ENCODE data around the gene FAM120B.

FAM120B gene

DNA sequence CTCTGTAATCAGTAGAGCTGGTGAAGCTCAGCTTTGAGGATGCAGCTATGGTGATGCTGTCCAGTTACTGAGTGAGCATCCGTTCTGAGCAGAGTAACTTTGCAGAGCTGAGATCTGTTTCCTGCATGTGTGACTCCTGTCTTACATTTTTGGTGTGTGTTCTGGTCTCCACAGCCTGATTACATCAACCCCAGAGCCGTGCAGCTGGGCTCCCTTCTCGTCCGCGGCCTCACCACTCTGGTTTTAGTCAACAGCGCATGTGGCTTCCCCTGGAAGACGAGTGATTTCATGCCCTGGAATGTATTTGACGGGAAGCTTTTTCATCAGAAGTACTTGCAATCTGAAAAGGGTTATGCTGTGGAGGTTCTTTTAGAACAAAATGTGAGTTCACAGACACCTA lies 81.6 kb downstream of the FAM120B start:
- Histone ChIP-seq H3K4me1 (ENCODE audit: control insufficient read depth, low read length) (no peaks in the 10 kb centered on the region), H3K27me3 (ENCODE audit: control insufficient read depth, low read length) (no peaks in the 10 kb centered on the region), H3K36me3 (ENCODE audit: control insufficient read depth, low read length) (peaks cover 14% of the 10 kb centered on the region), H3K27ac (ENCODE audit: low read depth, low read length) (no peak overlapping the region), H4K20me1 (ENCODE audit: control insufficient read depth, insufficient read depth, low read depth, low read length) (no peaks in the 10 kb centered on the region), H3K9me2 (replicated peaks; ENCODE audit: control insufficient read depth, low read length) (no peaks in the 10 kb centered on the region), H3K9me3 (ENCODE audit: control insufficient read depth, insufficient read depth, low read length) (no peaks in the 10 kb centered on the region), H3K79me2 (ENCODE audit: control insufficient read depth, low read length) (no peaks in the 10 kb centered on the region), H3K4me3 (ENCODE audit: low read length) (no peak overlapping the region), H3F3A (ENCODE audit: control insufficient read depth, insufficient read depth) (no peaks in the 10 kb centered on the region), H3K4me2 (ENCODE audit: low read length) (no peak overlapping the region)
- TF ChIP-seq, protein P1, sequence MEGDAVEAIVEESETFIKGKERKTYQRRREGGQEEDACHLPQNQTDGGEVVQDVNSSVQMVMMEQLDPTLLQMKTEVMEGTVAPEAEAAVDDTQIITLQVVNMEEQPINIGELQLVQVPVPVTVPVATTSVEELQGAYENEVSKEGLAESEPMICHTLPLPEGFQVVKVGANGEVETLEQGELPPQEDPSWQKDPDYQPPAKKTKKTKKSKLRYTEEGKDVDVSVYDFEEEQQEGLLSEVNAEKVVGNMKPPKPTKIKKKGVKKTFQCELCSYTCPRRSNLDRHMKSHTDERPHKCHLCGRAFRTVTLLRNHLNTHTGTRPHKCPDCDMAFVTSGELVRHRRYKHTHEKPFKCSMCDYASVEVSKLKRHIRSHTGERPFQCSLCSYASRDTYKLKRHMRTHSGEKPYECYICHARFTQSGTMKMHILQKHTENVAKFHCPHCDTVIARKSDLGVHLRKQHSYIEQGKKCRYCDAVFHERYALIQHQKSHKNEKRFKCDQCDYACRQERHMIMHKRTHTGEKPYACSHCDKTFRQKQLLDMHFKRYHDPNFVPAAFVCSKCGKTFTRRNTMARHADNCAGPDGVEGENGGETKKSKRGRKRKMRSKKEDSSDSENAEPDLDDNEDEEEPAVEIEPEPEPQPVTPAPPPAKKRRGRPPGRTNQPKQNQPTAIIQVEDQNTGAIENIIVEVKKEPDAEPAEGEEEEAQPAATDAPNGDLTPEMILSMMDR (IDR thresholded peaks at IDR 0.05; ENCODE audit: low read depth, low read length, poor library complexity, severe bottlenecking) = no peak
- no peak for TF ChIP-seq EZH2phosphoT487 (IDR thresholded peaks at IDR 0.05; ENCODE audit: borderline replicate concordance, low read length)

DNA sequence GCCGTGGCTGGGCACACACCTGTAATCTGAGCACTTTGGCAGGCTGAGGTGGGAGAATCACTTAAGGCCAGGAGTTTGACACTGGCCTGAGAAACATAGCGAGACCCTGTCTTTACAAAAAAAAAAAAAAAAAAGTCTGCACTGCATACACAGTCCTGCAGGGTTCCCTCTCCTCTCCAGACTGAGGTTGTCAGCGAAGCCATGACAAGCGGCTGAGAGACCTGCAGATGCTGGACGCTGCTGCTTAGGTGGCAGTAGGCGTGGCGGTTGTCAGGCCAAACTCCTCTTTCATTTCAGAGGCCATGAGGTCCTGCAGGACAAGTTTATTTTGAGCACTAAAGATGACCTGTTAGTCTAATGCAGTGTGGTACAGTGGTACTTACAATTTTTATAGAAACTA lies 86.5 kb downstream of the FAM120B start:
- H3K9me2 ChIP-seq (replicated peaks; ENCODE audit: control insufficient read depth, low read length) = no peaks in the 10 kb centered on the region
- no peak overlapping the region for H3K4me3 ChIP-seq (ENCODE audit: low read length)
- H3F3A ChIP-seq (ENCODE audit: control insufficient read depth, insufficient read depth) = no peaks in the 10 kb centered on the region
- no peaks in the 10 kb centered on the region for H3K79me2 ChIP-seq (ENCODE audit: control insufficient read depth, low read length)
- no peaks in the 10 kb centered on the region for H3K27me3 ChIP-seq (ENCODE audit: control insufficient read depth, low read length)
- H4K20me1 ChIP-seq (ENCODE audit: control insufficient read depth, insufficient read depth, low read depth, low read length) = no peaks in the 10 kb centered on the region
- H3K4me2 ChIP-seq (ENCODE audit: low read length) = no peak overlapping the region
- H3K36me3 ChIP-seq (ENCODE audit: control insufficient read depth, low read length) = peaks cover 42% of the 10 kb centered on the region
- H3K9me3 ChIP-seq (ENCODE audit: control insufficient read depth, insufficient read depth, low read length) = no peaks in the 10 kb centered on the region
- TF ChIP-seq, protein P1 (IDR thresholded peaks at IDR 0.05; ENCODE audit: low read depth, low read length, poor library complexity, severe bottlenecking) = no peak
- no peak for TF ChIP-seq EZH2phosphoT487 (IDR thresholded peaks at IDR 0.05; ENCODE audit: borderline replicate concordance, low read length)
- H3K27ac ChIP-seq (ENCODE audit: low read depth, low read length) = no peak overlapping the region
- no peaks in the 10 kb centered on the region for H3K4me1 ChIP-seq (ENCODE audit: control insufficient read depth, low read length)

DNA sequence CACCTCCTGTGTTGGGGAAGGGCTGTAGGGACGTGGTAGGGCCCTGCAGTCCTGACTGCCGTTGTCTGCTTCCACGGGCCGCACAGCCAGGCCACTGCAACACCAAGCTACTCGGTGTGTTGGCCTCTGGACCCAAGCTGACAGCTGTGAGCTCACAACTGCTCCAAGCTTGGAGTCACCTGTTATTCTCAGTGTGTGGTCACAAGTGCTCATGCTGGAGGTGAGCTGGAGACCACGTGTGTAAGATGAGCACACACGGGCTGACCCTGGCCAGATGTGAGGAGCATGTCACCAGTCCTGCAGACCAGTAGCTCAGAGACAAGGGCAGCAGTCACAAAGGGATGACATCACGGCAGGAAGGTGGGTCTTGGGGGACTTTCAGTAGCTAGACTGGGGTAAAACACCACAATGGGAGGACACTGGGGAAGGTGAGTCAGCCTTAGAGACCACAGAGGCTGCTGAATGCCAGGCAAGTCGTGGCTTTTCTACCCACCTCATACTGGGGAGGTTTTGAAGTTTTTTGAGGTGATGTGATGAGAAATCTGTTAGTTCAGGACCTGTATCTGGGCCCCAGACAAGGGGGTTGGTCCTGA lies 87.3 kb downstream of the FAM120B start:
- no peaks in the 10 kb centered on the region for H3K9me3 ChIP-seq (ENCODE audit: control insufficient read depth, insufficient read depth, low read length)
- no peaks in the 10 kb centered on the region for H4K20me1 ChIP-seq (ENCODE audit: control insufficient read depth, insufficient read depth, low read depth, low read length)
- no peaks in the 10 kb centered on the region for H3K79me2 ChIP-seq (ENCODE audit: control insufficient read depth, low read length)
- H3K36me3 ChIP-seq (ENCODE audit: control insufficient read depth, low read length) = peaks cover 40% of the 10 kb centered on the region
- H3K4me1 ChIP-seq (ENCODE audit: control insufficient read depth, low read length) = no peaks in the 10 kb centered on the region
- H3K9me2 ChIP-seq (replicated peaks; ENCODE audit: control insufficient read depth, low read length) = no peaks in the 10 kb centered on the region
- no peak for TF ChIP-seq EZH2phosphoT487 (IDR thresholded peaks at IDR 0.05; ENCODE audit: borderline replicate concordance, low read length)
- TF ChIP-seq, protein P1 (IDR thresholded peaks at IDR 0.05; ENCODE audit: low read depth, low read length, poor library complexity, severe bottlenecking) = no peak
- H3K4me2 ChIP-seq (ENCODE audit: low read length) = no peak overlapping the region
- H3K4me3 ChIP-seq (ENCODE audit: low read length) = no peak overlapping the region
- H3K27me3 ChIP-seq (ENCODE audit: control insufficient read depth, low read length) = no peaks in the 10 kb centered on the region
- no peaks in the 10 kb centered on the region for H3F3A ChIP-seq (ENCODE audit: control insufficient read depth, insufficient read depth)
- H3K27ac ChIP-seq (ENCODE audit: low read depth, low read length) = no peak overlapping the region
